Keratinocyte (primary cell): ENCODE results near the gene GPR22. TPM values are rescaled to one million over a fixed set of nuclear protein-coding genes. Genes with fewer than 3 reads are reported as not detected.

ENCODE experiments used
- DNase-seq: peaks from one replicate; pipeline ENCODE4 v3.0.0-alpha.2; 2011; ENCODE audit warnings: low read depth, missing footprints, low spot score
- FAIRE-seq: peaks from 2 replicates; lab custom pipeline; 2011; peaks lifted over from hg19 to GRCh38; lab: Jason Lieb, UNC
- H2AFZ ChIP-seq: 2 replicates; pipeline ENCODE4 v1.6.0; 2012; ENCODE audit warnings: low read length, control low read depth, inconsistent platforms; ENCODE audit not compliant: control insufficient read depth
- H3K27ac ChIP-seq: 2 replicates; pipeline ENCODE4 v1.5.1; 2011; ENCODE audit warnings: low read length; ENCODE audit not compliant: control insufficient read depth, insufficient read depth
- H3K27me3 ChIP-seq: 3 replicates; pipeline ENCODE4 v1.6.0; 2011; ENCODE audit warnings: low read length; ENCODE audit not compliant: control insufficient read depth, insufficient read depth; ENCODE audit errors: extremely low read depth
- H3K36me3 ChIP-seq, 2 experiments: 2 replicates in 1 of 2; 3 replicates in 1 of 2; pipeline ENCODE4 v1.5.1; 2011; ENCODE audit warnings: low read length in 2 of 2, mild to moderate bottlenecking in 1 of 2; ENCODE audit not compliant: control insufficient read depth in 2 of 2, insufficient read depth in 2 of 2; ENCODE audit errors: extremely low read depth in 1 of 2
- H3K4me1 ChIP-seq: 3 replicates; pipeline ENCODE4 v1.5.1; 2011; ENCODE audit warnings: low read length; ENCODE audit not compliant: control insufficient read depth, insufficient read depth; ENCODE audit errors: extremely low read depth
- H3K4me2 ChIP-seq: 3 replicates; pipeline ENCODE4 v1.6.0; 2011; ENCODE audit warnings: low read depth, low read length; ENCODE audit not compliant: control insufficient read depth, insufficient read depth; ENCODE audit errors: extremely low read depth
- H3K4me3 ChIP-seq, 3 experiments: fragments of 200-600 bp in 1 of 3; sonication (generic) in 1 of 3; 2 replicates in 2 of 3; 3 replicates in 1 of 3; pipeline ENCODE4 v1.5.1; 2011 to 2016; ENCODE audit warnings: low read length in 3 of 3, mild to moderate bottlenecking in 3 of 3, control low read depth in 2 of 3, inconsistent platforms in 1 of 3, low read depth in 1 of 3, mixed read lengths in 1 of 3, mixed run types in 1 of 3, moderate library complexity in 1 of 3; ENCODE audit not compliant: control insufficient read depth in 2 of 3, insufficient read depth in 2 of 3; ENCODE audit errors: extremely low read depth in 1 of 3
- H3K79me2 ChIP-seq: 2 replicates; pipeline ENCODE4 v1.6.0; 2012; ENCODE audit warnings: low read length; ENCODE audit not compliant: control insufficient read depth, insufficient read depth
- H3K9ac ChIP-seq: 3 replicates; pipeline ENCODE4 v1.6.0; 2011; ENCODE audit warnings: low read length; ENCODE audit not compliant: control insufficient read depth, insufficient read depth; ENCODE audit errors: extremely low read depth
- H3K9me1 ChIP-seq: 3 replicates; pipeline ENCODE4 v1.6.0; 2011; ENCODE audit warnings: low read length; ENCODE audit not compliant: control insufficient read depth, insufficient read depth; ENCODE audit errors: extremely low read depth
- H3K9me3 ChIP-seq: 2 replicates; pipeline ENCODE4 v1.5.1; 2012; ENCODE audit warnings: low read depth, low read length; ENCODE audit not compliant: control insufficient read depth
- H4K20me1 ChIP-seq: 3 replicates; pipeline ENCODE4 v1.6.0; 2011; ENCODE audit warnings: low read length; ENCODE audit not compliant: control insufficient read depth, insufficient read depth; ENCODE audit errors: extremely low read depth
- EZH2 ChIP-seq: IDR thresholded peaks from one replicate; pipeline ENCODE4 v1.6.1; 2012; ENCODE audit warnings: inconsistent platforms, mild to moderate bottlenecking, low read length, moderate library complexity
- dilution Hi-C: fragments of 300-500 bp; cut with MboI; formaldehyde crosslinking; loops from one replicate; pipeline ENCODE4 v1.7.0; 2020; ENCODE audit warnings: low sequenced_read_pairs; ENCODE audit not compliant: extremely low pct_ligation_motif_present
- polyA plus RNA-seq, 5 experiments: library from polyadenylated mRNA; depleted of rRNA in 3 of 5; stranded (reverse) in 3 of 5; stranded (forward) in 1 of 5; unstranded in 1 of 5; fragments of >200 nt; gene quantifications; 1 replicate in 1 of 5; 2 replicates in 3 of 5; 3 replicates in 1 of 5; pipeline versions ENCODE4 v1.2.1 to v1.2.3, GENCODE V29; 2011 to 2012; ENCODE audit warnings: missing spikeins in 2 of 5, low read depth in 1 of 5, low replicate concordance in 1 of 5
- small RNA-seq, 3 experiments: library from RNA; depleted of rRNA; stranded (forward); fragments of <200 nt; gene quantifications; one replicate each; pipeline ENCODE3, GENCODE V24; 2012; ENCODE audit warnings: low read depth in 3 of 3, low replicate concordance in 1 of 3; ENCODE audit not compliant: insufficient read length in 3 of 3
- TF ChIP-seq, protein P1 (sequence below), 3 experiments: IDR thresholded peaks in 1 of 3; conservative IDR thresholded peaks in 1 of 3; optimal IDR thresholded peaks in 1 of 3; 2 replicates in 2 of 3; 3 replicates in 1 of 3; pipeline versions ENCODE3 to v1.5.1; 2011; ENCODE audit warnings: low read length in 3 of 3, mild to moderate bottlenecking in 3 of 3, moderate library complexity in 2 of 3, control low read depth in 1 of 3, inconsistent platforms in 1 of 3; ENCODE audit not compliant: insufficient read depth in 2 of 3; ENCODE audit errors: extremely low read depth in 1 of 3

GPR22 gene
- polyA plus RNA-seq, 1 donor (not counting 4 experiments of a cell fraction or from before 2014, with no cell fraction given), result not detected

DNA sequence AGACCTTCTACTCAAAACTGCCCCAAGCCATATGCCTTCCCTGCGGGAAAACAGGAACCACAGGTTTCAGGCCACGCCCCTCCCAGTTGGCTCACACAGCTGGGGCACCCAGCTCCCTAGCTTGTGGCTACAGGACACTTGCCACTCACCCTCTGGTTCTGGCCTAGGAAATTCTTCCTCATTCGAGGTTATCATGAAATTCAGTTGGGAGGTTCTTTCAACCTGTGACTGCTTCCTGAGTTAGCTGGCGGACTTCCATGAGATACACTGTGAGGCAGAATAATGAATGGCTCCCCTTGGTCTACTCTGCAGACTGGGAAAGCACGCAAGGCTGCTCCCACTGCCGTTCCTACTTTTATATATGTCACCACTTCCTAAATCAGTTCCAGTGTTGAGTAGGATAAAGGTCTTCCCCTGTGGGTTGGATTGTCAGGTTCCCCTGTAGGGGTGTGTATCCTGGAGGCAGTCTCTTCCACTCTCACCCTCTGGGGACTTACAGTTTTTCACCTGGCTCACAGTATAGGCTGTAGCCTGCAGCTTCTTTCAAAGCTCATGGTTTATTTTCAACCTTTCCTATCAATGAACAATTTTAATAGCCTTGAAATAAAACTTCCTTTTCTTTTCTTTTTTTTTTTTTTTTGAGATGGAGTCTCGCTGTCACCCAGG, 37.0 kb downstream of the GPR22 start:
- H3K4me3 ChIP-seq, result no peak overlapping the region
- H3K79me2 ChIP-seq, result peaks cover 10% of the 10 kb centered on the region
- H3K9me3 ChIP-seq, result no peaks in the 10 kb centered on the region
- H3K4me1 ChIP-seq, result peaks cover 25% of the 10 kb centered on the region
- H3K9me1 ChIP-seq, result no peaks in the 10 kb centered on the region
- H3K27ac ChIP-seq, result peak overlapping the region; percentile 65
- peak; percentile 88 for FAIRE-seq
- H3K9ac ChIP-seq, result peak overlapping the region; percentile 57
- H3K36me3 ChIP-seq, result peaks cover 4 to 6% of the 10 kb centered on the region in 2 experiments
- no peak overlapping the region for H2AFZ ChIP-seq
- peak; percentile 50 for DNase-seq
- H3K4me2 ChIP-seq, result peak overlapping the region; percentile 63
- dilution Hi-C loops, result no loop called here
- no peaks in the 10 kb centered on the region for H3K27me3 ChIP-seq
- H4K20me1 ChIP-seq, result peaks cover 3% of the 10 kb centered on the region
- no peak for TF ChIP-seq EZH2
- TF ChIP-seq, protein P1, sequence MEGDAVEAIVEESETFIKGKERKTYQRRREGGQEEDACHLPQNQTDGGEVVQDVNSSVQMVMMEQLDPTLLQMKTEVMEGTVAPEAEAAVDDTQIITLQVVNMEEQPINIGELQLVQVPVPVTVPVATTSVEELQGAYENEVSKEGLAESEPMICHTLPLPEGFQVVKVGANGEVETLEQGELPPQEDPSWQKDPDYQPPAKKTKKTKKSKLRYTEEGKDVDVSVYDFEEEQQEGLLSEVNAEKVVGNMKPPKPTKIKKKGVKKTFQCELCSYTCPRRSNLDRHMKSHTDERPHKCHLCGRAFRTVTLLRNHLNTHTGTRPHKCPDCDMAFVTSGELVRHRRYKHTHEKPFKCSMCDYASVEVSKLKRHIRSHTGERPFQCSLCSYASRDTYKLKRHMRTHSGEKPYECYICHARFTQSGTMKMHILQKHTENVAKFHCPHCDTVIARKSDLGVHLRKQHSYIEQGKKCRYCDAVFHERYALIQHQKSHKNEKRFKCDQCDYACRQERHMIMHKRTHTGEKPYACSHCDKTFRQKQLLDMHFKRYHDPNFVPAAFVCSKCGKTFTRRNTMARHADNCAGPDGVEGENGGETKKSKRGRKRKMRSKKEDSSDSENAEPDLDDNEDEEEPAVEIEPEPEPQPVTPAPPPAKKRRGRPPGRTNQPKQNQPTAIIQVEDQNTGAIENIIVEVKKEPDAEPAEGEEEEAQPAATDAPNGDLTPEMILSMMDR (optimal IDR thresholded peaks at IDR 0.05 in 1 of 3, IDR thresholded peaks at IDR 0.05 in 1 of 3, conservative IDR thresholded peaks at IDR 0.05 in 1 of 3; ENCODE audit: extremely low read depth in 1 of 3, insufficient read depth in 2 of 3, low read length in 3 of 3), result no peak

Small RNA genes lying within 50 kb of the gene (small RNA-seq; reads per million reads assigned to genes)
- gene AC002381.1, result 0 reads per million in 3 experiments

Other genes with a start within 250 kb of the GPR22 start
- 37.2 to 50.7 TPM (median 42.6 TPM) in 3 replicates for gene COG5, start 93.9 kb downstream of the GPR22 start, polyA plus RNA-seq
- 4.4 to 11.3 TPM (median 6.5 TPM) in 3 replicates for gene DUS4L, start 93.9 kb downstream of the GPR22 start, polyA plus RNA-seq
- gene BCAP29, start 110.2 kb downstream of the GPR22 start, polyA plus RNA-seq, result 57.1 to 141 TPM (median 94.4 TPM) in 3 replicates
- gene SLC26A4, start 190.8 kb downstream of the GPR22 start, polyA plus RNA-seq, result 0.14 to 0.26 TPM (median 0.15 TPM) in 3 replicates